ENCODE results near the gene RILP. TPM values are rescaled to one million over a fixed set of nuclear protein-coding genes. Genes with fewer than 3 reads are reported as not detected.

RILP gene
- total RNA-seq, 1 experiment from 2014 or later = 27.6 TPM

DNA sequence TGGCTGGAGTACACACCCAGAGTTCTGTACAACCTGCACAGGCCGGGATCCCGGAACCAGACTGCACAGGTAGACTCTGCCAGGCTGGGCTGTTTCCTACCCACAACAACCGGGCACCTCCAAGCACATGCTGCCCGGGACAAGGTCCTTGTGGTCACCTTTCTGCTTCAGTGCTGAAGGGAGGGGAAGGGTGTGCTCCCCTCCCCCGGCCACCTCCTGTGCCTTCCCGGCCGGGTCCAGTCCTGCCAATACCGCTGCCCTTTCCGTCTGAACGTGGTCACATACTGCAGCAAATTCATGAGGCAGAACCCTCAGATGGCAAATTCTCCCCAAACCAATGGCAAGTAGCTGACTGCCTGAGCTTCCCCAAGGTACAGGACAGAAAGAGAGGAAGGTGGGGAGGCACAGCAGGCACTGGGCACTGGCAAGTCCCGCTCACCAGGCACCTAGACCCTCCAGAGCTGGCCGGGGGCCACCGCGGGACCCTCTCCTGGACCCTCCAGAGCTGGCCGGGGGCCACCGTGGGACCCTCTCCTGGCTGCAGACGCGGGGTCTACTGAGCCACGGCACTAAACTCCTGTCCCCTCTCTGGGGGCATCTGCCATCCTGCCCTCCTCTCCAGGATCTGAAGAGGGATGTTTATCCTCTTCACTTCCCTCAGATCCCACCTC lies 43.9 kb downstream of the RILP start:
- no peaks in the 10 kb centered on the region for H3K9me3 ChIP-seq (ENCODE audit: low read length)
- intact Hi-C loops (cut with micrococcal nuclease) = no loop called here
- no peak overlapping the region for H2AFZ ChIP-seq (ENCODE audit: low read length)
- ChIA-PET POLR2A (ENCODE audit: unreplicated experiment) (no interaction called here), CTCF (no interaction called here)
- H3K9ac ChIP-seq (ENCODE audit: low read length) = no peak overlapping the region
- no peak overlapping the region for H3K4me3 ChIP-seq (ENCODE audit: low read length)
- no peaks in the 10 kb centered on the region for H4K20me1 ChIP-seq (ENCODE audit: low read length)
- no peak for DNase-seq
- H3K27me3 ChIP-seq (ENCODE audit: low read length) = no peaks in the 10 kb centered on the region
- no peak overlapping the region for H3K4me2 ChIP-seq (ENCODE audit: low read length)
- no peaks in the 10 kb centered on the region for H3F3A ChIP-seq (ENCODE audit: low read length, unreplicated experiment)
- BruUV-seq (replicated peaks) = no TSS peak
- no peaks in the 10 kb centered on the region for H3K36me3 ChIP-seq (ENCODE audit: low read depth, low read length)
- no peaks in the 10 kb centered on the region for H3K79me2 ChIP-seq (ENCODE audit: low read length)
- ATAC-seq = no peak
- TF ChIP-seq, protein P1, sequence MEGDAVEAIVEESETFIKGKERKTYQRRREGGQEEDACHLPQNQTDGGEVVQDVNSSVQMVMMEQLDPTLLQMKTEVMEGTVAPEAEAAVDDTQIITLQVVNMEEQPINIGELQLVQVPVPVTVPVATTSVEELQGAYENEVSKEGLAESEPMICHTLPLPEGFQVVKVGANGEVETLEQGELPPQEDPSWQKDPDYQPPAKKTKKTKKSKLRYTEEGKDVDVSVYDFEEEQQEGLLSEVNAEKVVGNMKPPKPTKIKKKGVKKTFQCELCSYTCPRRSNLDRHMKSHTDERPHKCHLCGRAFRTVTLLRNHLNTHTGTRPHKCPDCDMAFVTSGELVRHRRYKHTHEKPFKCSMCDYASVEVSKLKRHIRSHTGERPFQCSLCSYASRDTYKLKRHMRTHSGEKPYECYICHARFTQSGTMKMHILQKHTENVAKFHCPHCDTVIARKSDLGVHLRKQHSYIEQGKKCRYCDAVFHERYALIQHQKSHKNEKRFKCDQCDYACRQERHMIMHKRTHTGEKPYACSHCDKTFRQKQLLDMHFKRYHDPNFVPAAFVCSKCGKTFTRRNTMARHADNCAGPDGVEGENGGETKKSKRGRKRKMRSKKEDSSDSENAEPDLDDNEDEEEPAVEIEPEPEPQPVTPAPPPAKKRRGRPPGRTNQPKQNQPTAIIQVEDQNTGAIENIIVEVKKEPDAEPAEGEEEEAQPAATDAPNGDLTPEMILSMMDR (conservative IDR thresholded peaks at IDR 0.05; ENCODE audit: low read depth, low read length) = no peak
- TF ChIP-seq EZH2phosphoT487 (IDR thresholded peaks at IDR 0.05; ENCODE audit: borderline replicate concordance, low read length) = no peak
- TF ChIP-seq EZH2 (IDR thresholded peaks at IDR 0.05; ENCODE audit: low read length, unreplicated experiment) = no peak
- H3K9me2 ChIP-seq (replicated peaks; ENCODE audit: low read length) = no peaks in the 10 kb centered on the region
- no peak overlapping the region for H3K27ac ChIP-seq (ENCODE audit: low read length)
- no peaks in the 10 kb centered on the region for H3K4me1 ChIP-seq (ENCODE audit: insufficient read depth, low read length)

DNA sequence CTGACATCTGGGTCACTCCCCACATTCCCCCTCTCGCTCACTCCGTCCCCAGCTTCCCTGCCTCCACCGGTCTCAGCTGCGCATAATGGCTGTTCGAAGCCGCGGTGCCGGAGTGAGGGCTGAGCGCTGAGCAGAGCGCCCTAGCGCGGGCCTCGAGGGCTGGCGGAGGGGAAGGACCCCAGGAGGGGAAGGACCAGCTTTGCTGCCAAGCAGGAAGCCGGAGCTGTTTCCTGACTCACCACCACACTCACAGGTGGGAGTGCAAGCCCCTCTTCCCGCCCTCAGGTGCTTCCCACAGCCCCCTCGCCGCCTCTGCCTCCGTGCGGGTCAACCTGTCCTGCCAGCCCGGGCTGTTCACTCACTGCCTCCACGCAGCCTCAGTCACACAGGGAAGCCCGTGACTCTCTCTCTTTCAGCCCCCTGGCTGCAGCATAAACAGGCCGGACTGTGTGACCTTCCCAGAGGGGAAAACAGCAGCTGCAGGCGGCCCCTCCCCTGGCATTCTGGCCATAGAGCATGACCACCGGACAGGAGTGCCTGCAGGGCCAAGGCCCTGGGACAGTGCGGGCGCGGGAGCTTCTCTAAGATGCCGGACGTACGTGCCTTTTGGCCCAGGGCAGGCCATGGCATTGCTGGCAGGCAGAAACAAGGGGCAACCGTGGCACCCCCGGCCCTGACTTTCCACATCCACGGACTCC lies 44.7 kb downstream of the RILP start:
- ATAC-seq (no peak), DNase-seq (no peak)
- Histone ChIP-seq H3K79me2 (ENCODE audit: low read length) (no peaks in the 10 kb centered on the region), H4K20me1 (ENCODE audit: low read length) (no peaks in the 10 kb centered on the region), H3K4me2 (ENCODE audit: low read length) (no peak overlapping the region), H3K27ac (ENCODE audit: low read length) (no peak overlapping the region), H3K36me3 (ENCODE audit: low read depth, low read length) (no peaks in the 10 kb centered on the region), H3K9ac (ENCODE audit: low read length) (no peak overlapping the region), H3K27me3 (ENCODE audit: low read length) (no peaks in the 10 kb centered on the region), H3K9me3 (ENCODE audit: low read length) (no peaks in the 10 kb centered on the region), H3K4me1 (ENCODE audit: insufficient read depth, low read length) (no peaks in the 10 kb centered on the region), H2AFZ (ENCODE audit: low read length) (no peak overlapping the region), H3F3A (ENCODE audit: low read length, unreplicated experiment) (no peaks in the 10 kb centered on the region), H3K4me3 (ENCODE audit: low read length) (no peak overlapping the region), H3K9me2 (replicated peaks; ENCODE audit: low read length) (no peaks in the 10 kb centered on the region)
- no TSS peak for BruUV-seq (replicated peaks)
- ChIA-PET POLR2A (ENCODE audit: unreplicated experiment) (no interaction called here), CTCF (no interaction called here)
- intact Hi-C loops (cut with micrococcal nuclease) = no loop called here
- TF ChIP-seq EZH2 (IDR thresholded peaks at IDR 0.05; ENCODE audit: low read length, unreplicated experiment) = no peak
- TF ChIP-seq EZH2phosphoT487 (IDR thresholded peaks at IDR 0.05; ENCODE audit: borderline replicate concordance, low read length) = no peak
- TF ChIP-seq, protein P1 (conservative IDR thresholded peaks at IDR 0.05; ENCODE audit: low read depth, low read length) = no peak

DNA sequence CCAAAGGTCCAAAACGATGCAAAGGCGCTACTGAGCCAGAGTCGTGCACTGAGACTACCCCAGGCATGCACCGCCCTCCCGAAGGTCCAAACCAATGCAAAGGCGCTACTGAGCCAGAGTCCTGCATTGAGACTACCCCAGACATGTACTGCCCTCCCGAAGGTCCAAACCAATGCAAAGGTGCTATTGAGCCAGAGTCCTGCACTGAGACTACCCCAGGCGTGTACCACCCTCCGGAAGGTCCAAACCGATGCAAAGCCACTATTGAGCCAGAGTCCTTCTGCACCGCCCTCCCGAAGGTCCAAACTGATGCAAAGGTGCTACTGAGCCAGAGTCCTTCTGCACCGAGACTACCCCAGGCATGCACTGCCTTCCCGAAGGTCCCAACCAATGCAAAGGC lies 48.1 kb downstream of the RILP start:
- no peak overlapping the region for H3K4me2 ChIP-seq (ENCODE audit: low read length)
- ChIA-PET CTCF (no interaction called here), POLR2A (ENCODE audit: unreplicated experiment) (no interaction called here)
- no peaks in the 10 kb centered on the region for H3K9me2 ChIP-seq (replicated peaks; ENCODE audit: low read length)
- H3K27me3 ChIP-seq (ENCODE audit: low read length) = no peaks in the 10 kb centered on the region
- H3K9me3 ChIP-seq (ENCODE audit: low read length) = no peaks in the 10 kb centered on the region
- no peak for TF ChIP-seq EZH2phosphoT487 (IDR thresholded peaks at IDR 0.05; ENCODE audit: borderline replicate concordance, low read length)
- TF ChIP-seq, protein P1 (conservative IDR thresholded peaks at IDR 0.05; ENCODE audit: low read depth, low read length) = no peak
- TF ChIP-seq EZH2 (IDR thresholded peaks at IDR 0.05; ENCODE audit: low read length, unreplicated experiment) = no peak
- intact Hi-C loops (cut with micrococcal nuclease) = no loop called here
- BruUV-seq (replicated peaks) = no TSS peak
- H4K20me1 ChIP-seq (ENCODE audit: low read length) = no peaks in the 10 kb centered on the region
- no peaks in the 10 kb centered on the region for H3F3A ChIP-seq (ENCODE audit: low read length, unreplicated experiment)
- no peaks in the 10 kb centered on the region for H3K79me2 ChIP-seq (ENCODE audit: low read length)
- DNase-seq (no peak), ATAC-seq (no peak)
- no peaks in the 10 kb centered on the region for H3K36me3 ChIP-seq (ENCODE audit: low read depth, low read length)
- H3K9ac ChIP-seq (ENCODE audit: low read length) = no peak overlapping the region
- H3K4me1 ChIP-seq (ENCODE audit: insufficient read depth, low read length) = no peaks in the 10 kb centered on the region
- H3K4me3 ChIP-seq (ENCODE audit: low read length) = no peak overlapping the region
- no peak overlapping the region for H3K27ac ChIP-seq (ENCODE audit: low read length)
- H2AFZ ChIP-seq (ENCODE audit: low read length) = no peak overlapping the region

Measured in PC-3 (cell line).